Endothelial cell of umbilical vein (primary cell): Measurements from ENCODE around the gene CRLF1. TPM values are rescaled to one million over a fixed set of nuclear protein-coding genes. Genes with fewer than 3 reads are reported as not detected.

Experiments
- BruUV-seq: library from RNA; stranded (reverse); fragments of 400-500 nt; replicated peaks from 2 replicates; lab custom pipeline; 2021; lab: Mats Ljungman, UMichigan
- CTCF ChIA-PET: fragments of 300-600, 350-600 bp; sonication (Branson Sonifier 250); formaldehyde crosslinking; loops from one replicate; lab custom pipeline; 2021; ENCODE audit warnings: antibody characterized with exemption, inconsistent platforms; lab: Charles Lee
- POLR2A ChIA-PET: fragments of 300-600, 350-600 bp; sonication (Branson Sonifier 250); formaldehyde crosslinking; loops from one replicate; lab custom pipeline; 2021; ENCODE audit warnings: antibody characterized with exemption, inconsistent platforms; lab: Charles Lee
- DNase-seq: peaks from one replicate; pipeline ENCODE4 v3.0.0-alpha.2; 2011; ENCODE audit warnings: low read depth, low spot score
- FAIRE-seq: peaks from 2 replicates; lab custom pipeline; 2011; peaks lifted over from hg19 to GRCh38; lab: Jason Lieb, UNC
- H2AFZ ChIP-seq: 2 replicates; pipeline ENCODE4 v1.6.0; 2012; ENCODE audit warnings: low read depth, low read length, control low read depth, inconsistent platforms
- H3K27ac ChIP-seq: 2 replicates; pipeline ENCODE4 v1.5.1; 2011; ENCODE audit warnings: low read depth, mild to moderate bottlenecking, control low read depth, low read length, moderate library complexity; ENCODE audit not compliant: insufficient read depth
- H3K27me3 ChIP-seq, 2 experiments: 2 replicates each; pipeline versions ENCODE4 v1.6.0 to v1.6.1; 2011; ENCODE audit warnings: low read length in 2 of 2, mixed read lengths in 1 of 2; ENCODE audit not compliant: control insufficient read depth in 2 of 2, insufficient read depth in 2 of 2
- H3K36me3 ChIP-seq, 2 experiments: 2 replicates in 1 of 2; 3 replicates in 1 of 2; pipeline ENCODE4 v1.5.1; 2011; ENCODE audit warnings: low read length in 2 of 2, mild to moderate bottlenecking in 1 of 2, moderate library complexity in 1 of 2; ENCODE audit not compliant: control insufficient read depth in 2 of 2, insufficient read depth in 2 of 2; ENCODE audit errors: extremely low read depth in 1 of 2
- H3K4me1 ChIP-seq: 3 replicates; pipeline ENCODE4 v1.5.1; 2011; ENCODE audit warnings: mild to moderate bottlenecking, low read length; ENCODE audit not compliant: control insufficient read depth, insufficient read depth; ENCODE audit errors: extremely low read depth
- H3K4me2 ChIP-seq: 2 replicates; pipeline ENCODE4 v1.6.1; 2011; ENCODE audit warnings: low read length, control low read depth, mixed read lengths; ENCODE audit not compliant: insufficient read depth
- H3K4me3 ChIP-seq, 3 experiments: fragments of 200-600 bp in 1 of 3; sonication (generic), shearing (Covaris generic) in 1 of 3; replicated peaks in 1 of 3; 2 replicates each; pipeline ENCODE4 v1.5.1; 2011 to 2016; ENCODE audit warnings: control low read depth in 3 of 3, low read length in 3 of 3, mild to moderate bottlenecking in 2 of 3, inconsistent platforms in 1 of 3, low read depth in 1 of 3, moderate library complexity in 1 of 3; ENCODE audit not compliant: insufficient read depth in 1 of 3
- H3K79me2 ChIP-seq: 2 replicates; pipeline ENCODE4 v1.6.0; 2012; ENCODE audit warnings: low read length, inconsistent platforms; ENCODE audit not compliant: control insufficient read depth, insufficient read depth
- H3K9ac ChIP-seq: replicated peaks from 2 replicates; pipeline ENCODE3; 2011; ENCODE audit warnings: low read length, control low read depth; ENCODE audit not compliant: insufficient read depth; ENCODE audit errors: extremely low read depth
- H3K9me1 ChIP-seq: replicated peaks from 3 replicates; pipeline ENCODE4 v1.6.0; 2011; ENCODE audit warnings: mild to moderate bottlenecking, low read length; ENCODE audit not compliant: control insufficient read depth, insufficient read depth; ENCODE audit errors: extremely low read depth
- H3K9me3 ChIP-seq: replicated peaks from 2 replicates; pipeline ENCODE4 v1.5.1; 2012; ENCODE audit warnings: low read length, inconsistent platforms; ENCODE audit not compliant: control insufficient read depth, insufficient read depth
- H4K20me1 ChIP-seq: replicated peaks from 2 replicates; pipeline ENCODE3; 2011; ENCODE audit warnings: mild to moderate bottlenecking, low read length; ENCODE audit not compliant: control insufficient read depth, insufficient read depth; ENCODE audit errors: extremely low read depth
- CTCF ChIP-seq, 2 donors: IDR thresholded peaks; 1 replicate in 1 of 2; 2 replicates in 1 of 2; pipeline ENCODE4 v1.5.1; 2011; ENCODE audit warnings: low read length in 2 of 2, mild to moderate bottlenecking in 2 of 2, moderate library complexity in 2 of 2, control low read depth in 1 of 2, inconsistent platforms in 1 of 2, low read depth in 1 of 2; ENCODE audit not compliant: insufficient read depth in 1 of 2; ENCODE audit errors: extremely low read depth in 1 of 2
- EZH2 ChIP-seq: IDR thresholded peaks from 2 replicates; pipeline ENCODE4 v1.6.1; 2012; ENCODE audit warnings: borderline replicate concordance, low read depth, mild to moderate bottlenecking, moderate library complexity, low read length, inconsistent platforms; ENCODE audit not compliant: severe bottlenecking
- FOS ChIP-seq: IDR thresholded peaks from 2 replicates; pipeline ENCODE4 v1.6.1; 2011; ENCODE audit warnings: mild to moderate bottlenecking, low read length, moderate library complexity, borderline replicate concordance; ENCODE audit not compliant: insufficient read depth
- dilution Hi-C: fragments of 300-500 bp; cut with MboI; formaldehyde crosslinking; loops from one replicate; pipeline ENCODE4 v1.15.0; 2019; ENCODE audit warnings: low sequenced_read_pairs; ENCODE audit not compliant: extremely low pct_ligation_motif_present
- intact Hi-C: fragments of 100-400 bp; cut with micrococcal nuclease; formaldehyde crosslinking; loops from one replicate; pipeline ENCODE4 v1.10.0; 2022
- polyA plus RNA-seq, 4 experiments: library from polyadenylated mRNA; depleted of rRNA in 3 of 4; stranded (reverse) in 3 of 4; unstranded in 1 of 4; fragments of >200 nt; gene quantifications; 2 replicates each; pipeline versions ENCODE4 v1.2.1 to v1.2.3, GENCODE V29; 2011 to 2012; ENCODE audit warnings: missing spikeins in 1 of 4
- total RNA-seq: library from RNA; stranded (reverse); gene quantifications from 2 replicates; pipeline ENCODE4 v1.2.3, GENCODE V29; 2021

Gene CRLF1
- total and polyA plus RNA-seq, 2 donors (not counting 3 experiments of a cell fraction or from before 2014, with no cell fraction given): 0.18 TPM; not detected in 1

- no TSS peak for BruUV-seq
- dilution Hi-C loops: no loop called here
- intact Hi-C loops: no loop called here
- Histone ChIP-seq H3K79me2 (no peaks in the 10 kb centered on the region), H3K36me3 (no peaks in the 10 kb centered on the region), H2AFZ (no peak overlapping the region), H3K9me1 (no peaks in the 10 kb centered on the region), H4K20me1 (no peaks in the 10 kb centered on the region), H3K9me3 (no peaks in the 10 kb centered on the region), H3K4me2 (no peak overlapping the region), H3K27me3 (peaks cover 76 to 86% of the 10 kb centered on the region in 2 experiments), H3K27ac (no peak overlapping the region), H3K4me3 (no peak overlapping the region), H3K9ac (no peak overlapping the region), H3K4me1 (peaks cover 16% of the 10 kb centered on the region)
- FAIRE-seq (no peak), DNase-seq (no peak)
- POLR2A ChIA-PET: no interaction called here
- TF ChIP-seq FOS: no peak
- TF ChIP-seq CTCF (IDR thresholded peaks at IDR 0.05; ENCODE audit: extremely low read depth in 1 of 2, insufficient read depth in 1 of 2, low read depth in 1 of 2, low read length in 2 of 2): no peak
- TF ChIP-seq EZH2: peak; percentile 65
- CTCF ChIA-PET: interaction anchor here (1.5 kb wide), 1 partner anchor 15 kb away, joined by 5 read pairs; no protein-coding TSS in a partner anchor
These were observed 1.7 kb upstream of the CRLF1 start for GRCh38 chr19:18608102-18608804.
